Fibroblast of lung (primary cell): ENCODE measurements around the gene CCDC30. TPM values are rescaled to one million over a fixed set of nuclear protein-coding genes. Genes with fewer than 3 reads are reported as not detected.
"Not testable (repeated sequence)": the region's sequence is repeated elsewhere in the genome, so short reads cannot be mapped to it uniquely, and the experiment has no call there.

Experiments used
- DNase-seq, 2 donors: peaks; one replicate each; pipeline versions ENCODE4 v3.0.0 to v3.0.0-alpha.2; 2010; ENCODE audit warnings: low read depth in 2 of 2
- H2AFZ ChIP-seq: 2 replicates; pipeline ENCODE4 v1.5.1; 2012; ENCODE audit warnings: low read length, control low read depth, inconsistent platforms
- H3K27ac ChIP-seq: 2 replicates; pipeline ENCODE4 v1.5.1; 2011; ENCODE audit warnings: low read length, control low read depth; ENCODE audit not compliant: insufficient read depth
- H3K27me3 ChIP-seq: 2 replicates; pipeline ENCODE4 v1.5.1; 2011; ENCODE audit warnings: mild to moderate bottlenecking, low read length; ENCODE audit not compliant: control insufficient read depth, insufficient read depth
- H3K36me3 ChIP-seq: 2 replicates; pipeline ENCODE4 v1.5.1; 2011; ENCODE audit warnings: low read length; ENCODE audit not compliant: control insufficient read depth, insufficient read depth
- H3K4me1 ChIP-seq: 2 replicates; pipeline ENCODE4 v1.5.1; 2011; ENCODE audit warnings: low read length; ENCODE audit not compliant: control insufficient read depth, insufficient read depth; ENCODE audit errors: extremely low read depth
- H3K4me2 ChIP-seq: 2 replicates; pipeline ENCODE4 v1.5.1; 2011; ENCODE audit warnings: low read length, control low read depth; ENCODE audit not compliant: insufficient read depth; ENCODE audit errors: extremely low read depth
- H3K4me3 ChIP-seq, 4 experiments: fragments of 200-600 bp in 1 of 4; sonication (generic) in 1 of 4; replicated peaks in 1 of 4; 2 replicates each; pipeline ENCODE4 v1.5.1; 2011 to 2016; ENCODE audit warnings: low read length in 4 of 4, low read depth in 3 of 4, mild to moderate bottlenecking in 3 of 4, control low read depth in 2 of 4, inconsistent platforms in 1 of 4, mixed read lengths in 1 of 4; ENCODE audit not compliant: insufficient read depth in 1 of 4; ENCODE audit errors: control extremely low read depth in 1 of 4
- H3K79me2 ChIP-seq: 2 replicates; pipeline ENCODE4 v1.5.1; 2012; ENCODE audit warnings: mild to moderate bottlenecking, low read length, inconsistent platforms; ENCODE audit not compliant: control insufficient read depth, insufficient read depth
- H3K9ac ChIP-seq: 2 replicates; pipeline ENCODE4 v1.5.1; 2011; ENCODE audit warnings: mild to moderate bottlenecking, low read length, control low read depth; ENCODE audit not compliant: insufficient read depth
- H3K9me3 ChIP-seq: 2 replicates; pipeline ENCODE4 v1.5.1; 2012; ENCODE audit warnings: low read depth, low read length; ENCODE audit not compliant: control insufficient read depth, insufficient read depth
- H4K20me1 ChIP-seq: 2 replicates; pipeline ENCODE4 v1.5.1; 2011; ENCODE audit warnings: low read length; ENCODE audit not compliant: control insufficient read depth, insufficient read depth; ENCODE audit errors: extremely low read depth
- EZH2 ChIP-seq: IDR thresholded peaks from 2 replicates; pipeline ENCODE4 v1.5.1; 2012; ENCODE audit warnings: low read length, control low read depth, mild to moderate bottlenecking; ENCODE audit errors: missing control alignments
- polyA plus RNA-seq, 2 donors: library from polyadenylated mRNA; depleted of rRNA in 1 of 2; stranded (reverse) in 1 of 2; unstranded in 1 of 2; fragments of >200 nt; gene quantifications; 2 replicates each; pipeline ENCODE4 v1.2.1, GENCODE V29; 2011 to 2012; ENCODE audit warnings: missing spikeins in 1 of 2
- total RNA-seq: library from RNA; depleted of rRNA; stranded (reverse); fragments of >200 nt; gene quantifications from 2 replicates; pipeline ENCODE4 v1.2.1, GENCODE V29; 2014
- TF ChIP-seq, protein P1 (sequence below), 2 donors: IDR thresholded peaks in 1 of 2; conservative IDR thresholded peaks in 1 of 2; 1 replicate in 1 of 2; 2 replicates in 1 of 2; pipeline ENCODE4 v1.5.1; 2011 to 2012; ENCODE audit warnings: low read length in 2 of 2, control low read depth in 1 of 2, inconsistent platforms in 1 of 2, low read depth in 1 of 2, mild to moderate bottlenecking in 1 of 2

Gene CCDC30
- total and polyA plus RNA-seq, 2 donors (not counting 1 experiment from before 2014, with no cell fraction given): 0.56 to 1.3 TPM

GRCh38 chr1:42613803-42614131, 150.7 kb downstream of the CCDC30 start:
- H3K4me2 ChIP-seq: no peak overlapping the region
- no peaks in the 10 kb centered on the region for H3K79me2 ChIP-seq
- H3K4me3 ChIP-seq: no peak overlapping the region
- no peaks in the 10 kb centered on the region for H4K20me1 ChIP-seq
- no peaks in the 10 kb centered on the region for H3K27me3 ChIP-seq
- H2AFZ ChIP-seq: no peak overlapping the region
- no peaks in the 10 kb centered on the region for H3K4me1 ChIP-seq
- TF ChIP-seq, protein P1, sequence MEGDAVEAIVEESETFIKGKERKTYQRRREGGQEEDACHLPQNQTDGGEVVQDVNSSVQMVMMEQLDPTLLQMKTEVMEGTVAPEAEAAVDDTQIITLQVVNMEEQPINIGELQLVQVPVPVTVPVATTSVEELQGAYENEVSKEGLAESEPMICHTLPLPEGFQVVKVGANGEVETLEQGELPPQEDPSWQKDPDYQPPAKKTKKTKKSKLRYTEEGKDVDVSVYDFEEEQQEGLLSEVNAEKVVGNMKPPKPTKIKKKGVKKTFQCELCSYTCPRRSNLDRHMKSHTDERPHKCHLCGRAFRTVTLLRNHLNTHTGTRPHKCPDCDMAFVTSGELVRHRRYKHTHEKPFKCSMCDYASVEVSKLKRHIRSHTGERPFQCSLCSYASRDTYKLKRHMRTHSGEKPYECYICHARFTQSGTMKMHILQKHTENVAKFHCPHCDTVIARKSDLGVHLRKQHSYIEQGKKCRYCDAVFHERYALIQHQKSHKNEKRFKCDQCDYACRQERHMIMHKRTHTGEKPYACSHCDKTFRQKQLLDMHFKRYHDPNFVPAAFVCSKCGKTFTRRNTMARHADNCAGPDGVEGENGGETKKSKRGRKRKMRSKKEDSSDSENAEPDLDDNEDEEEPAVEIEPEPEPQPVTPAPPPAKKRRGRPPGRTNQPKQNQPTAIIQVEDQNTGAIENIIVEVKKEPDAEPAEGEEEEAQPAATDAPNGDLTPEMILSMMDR (conservative IDR thresholded peaks at IDR 0.05 in 1 of 2, IDR thresholded peaks at IDR 0.05 in 1 of 2; ENCODE audit: low read depth in 1 of 2, low read length in 2 of 2): no peak
- TF ChIP-seq EZH2: no peak
- H3K9ac ChIP-seq: no peak overlapping the region
- no peak overlapping the region for H3K27ac ChIP-seq
- H3K36me3 ChIP-seq: no peaks in the 10 kb centered on the region
- no peaks in the 10 kb centered on the region for H3K9me3 ChIP-seq
- DNase-seq: no peak

DNA sequence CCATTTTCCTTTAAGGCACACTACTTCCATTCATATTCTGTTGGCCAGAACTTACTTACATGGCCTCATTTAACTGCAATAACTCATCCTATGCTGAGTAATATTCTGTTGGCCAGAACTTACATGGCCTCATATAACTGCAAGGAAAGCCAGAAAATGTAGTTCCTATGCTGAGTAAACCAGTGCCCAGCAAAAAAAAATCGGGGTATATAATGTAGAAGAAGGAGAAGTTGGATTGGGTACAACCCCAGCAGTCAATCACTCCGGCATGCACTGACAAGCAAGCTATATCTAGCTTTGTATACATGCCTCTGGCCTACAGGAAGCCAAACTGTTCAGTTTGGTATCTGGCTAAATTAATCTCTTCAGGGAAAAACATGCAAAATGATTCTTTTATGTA, 155.8 kb downstream of the CCDC30 start:
- H4K20me1 ChIP-seq: no peaks in the 10 kb centered on the region
- no peaks in the 10 kb centered on the region for H3K4me1 ChIP-seq
- H3K79me2 ChIP-seq: no peaks in the 10 kb centered on the region
- no peaks in the 10 kb centered on the region for H3K27me3 ChIP-seq
- H3K9ac ChIP-seq: no peak overlapping the region
- no peak overlapping the region for H2AFZ ChIP-seq
- H3K27ac ChIP-seq: no peak overlapping the region
- H3K4me3 ChIP-seq: no peak overlapping the region
- H3K36me3 ChIP-seq: no peaks in the 10 kb centered on the region
- TF ChIP-seq EZH2: no peak
- TF ChIP-seq, protein P1 (conservative IDR thresholded peaks at IDR 0.05 in 1 of 2, IDR thresholded peaks at IDR 0.05 in 1 of 2; ENCODE audit: low read depth in 1 of 2, low read length in 2 of 2): no peak
- peak in 1 of 2 donors; percentile 12 for DNase-seq
- no peaks in the 10 kb centered on the region for H3K9me3 ChIP-seq
- H3K4me2 ChIP-seq: no peak overlapping the region

DNA sequence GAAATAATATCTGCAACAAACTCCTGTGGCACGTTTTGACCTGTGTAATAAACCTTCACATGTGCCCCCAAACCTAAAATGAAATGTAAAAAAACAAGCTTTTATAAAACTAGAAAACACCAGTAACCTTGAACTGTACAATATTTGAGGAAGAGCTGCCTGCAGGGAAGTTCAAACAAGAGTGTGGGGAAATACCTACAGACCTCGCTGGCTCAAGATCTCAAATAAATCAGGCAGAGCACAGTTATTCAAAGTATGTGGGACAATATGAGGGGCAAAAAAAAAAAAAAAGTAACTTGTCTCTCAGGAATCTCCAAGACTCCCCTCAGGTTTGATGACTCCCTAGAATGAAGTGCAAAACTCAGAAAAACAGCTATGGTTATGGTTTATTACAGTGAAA, 157.2 kb downstream of the CCDC30 start:
- no peaks in the 10 kb centered on the region for H3K36me3 ChIP-seq
- no peak overlapping the region for H2AFZ ChIP-seq
- no peaks in the 10 kb centered on the region for H3K27me3 ChIP-seq
- H3K4me3 ChIP-seq: no peak overlapping the region
- no peaks in the 10 kb centered on the region for H3K79me2 ChIP-seq
- no peak overlapping the region for H3K4me2 ChIP-seq
- no peak overlapping the region for H3K9ac ChIP-seq
- TF ChIP-seq, protein P1 (conservative IDR thresholded peaks at IDR 0.05 in 1 of 2, IDR thresholded peaks at IDR 0.05 in 1 of 2; ENCODE audit: low read depth in 1 of 2, low read length in 2 of 2): no peak
- TF ChIP-seq EZH2: no peak
- H3K4me1 ChIP-seq: no peaks in the 10 kb centered on the region
- no peaks in the 10 kb centered on the region for H4K20me1 ChIP-seq
- no peak overlapping the region for H3K27ac ChIP-seq
- no peak for DNase-seq
- H3K9me3 ChIP-seq: no peaks in the 10 kb centered on the region

DNA sequence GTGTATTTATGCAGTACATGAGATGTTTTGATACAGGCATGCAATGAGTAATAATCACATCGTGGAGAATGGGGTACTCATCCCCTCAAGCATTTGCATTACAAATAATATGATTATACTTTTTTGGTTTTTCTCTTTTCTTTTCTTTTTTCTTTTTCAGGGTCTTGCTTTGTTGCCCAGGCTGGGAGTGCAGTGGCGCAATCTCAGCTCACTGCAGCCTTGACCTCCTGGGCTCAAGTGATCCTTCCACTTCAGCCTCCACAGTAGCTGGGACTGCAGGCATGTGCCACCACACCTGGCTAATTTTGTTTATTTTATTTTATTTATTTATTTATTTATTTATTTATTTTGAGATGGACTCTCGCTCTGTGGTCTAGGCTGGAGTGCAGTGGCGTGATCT, 158.1 kb downstream of the CCDC30 start:
- not testable (repeated sequence) for H3K27me3 ChIP-seq, H3K27ac ChIP-seq, H3K4me1 ChIP-seq, H3K9me3 ChIP-seq, H3K9ac ChIP-seq, H3K79me2 ChIP-seq, H3K36me3 ChIP-seq, H2AFZ ChIP-seq, H4K20me1 ChIP-seq, H3K4me2 ChIP-seq, DNase-seq, H3K4me3 ChIP-seq

GRCh38 chr1:42627205-42627604, 164.1 kb downstream of the CCDC30 start:
- H3K9ac ChIP-seq, H3K4me1 ChIP-seq, H4K20me1 ChIP-seq, H3K4me3 ChIP-seq, H3K27me3 ChIP-seq, H3K79me2 ChIP-seq, H3K4me2 ChIP-seq, H3K27ac ChIP-seq, DNase-seq, H2AFZ ChIP-seq, H3K9me3 ChIP-seq, H3K36me3 ChIP-seq: not testable (repeated sequence)
